Activated CD4-positive, CD25-positive, alpha-beta regulatory T cell treated with anti-CD3 and anti-CD28 coated beads, Interleukin-2, amount 50 U/mL, for 24 hours (primary cell): ENCODE data around the gene RIT2.

ENCODE experiments used
- ATAC-seq, 2 donors: fragments of 150-1000 bp; cut with Tn5 transposase; one replicate each; pipeline ENCODE4 v1.10.0; 2021; ENCODE audit warnings: mild to moderate bottlenecking in 1 of 2, moderate library complexity in 1 of 2

RIT2 gene

DNA sequence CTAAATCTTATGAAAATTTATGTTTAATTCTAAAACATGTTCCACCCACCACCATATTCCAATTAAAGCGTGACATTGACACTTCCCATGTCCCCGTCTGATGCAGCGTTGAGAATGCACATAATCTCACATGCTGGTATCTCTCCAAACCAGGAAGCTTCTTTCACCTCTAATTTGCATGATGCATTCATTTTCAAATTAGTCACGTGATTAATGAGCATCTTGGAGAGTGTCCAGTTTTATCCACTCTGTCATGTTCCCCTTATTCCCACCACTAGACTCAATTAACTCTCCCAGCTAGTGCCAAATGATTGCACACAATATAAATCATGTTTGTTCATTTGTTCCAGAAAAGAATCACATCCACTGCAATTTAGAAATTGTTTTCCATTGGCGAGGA, 105.8 kb downstream of the RIT2 start:
- no peak for ATAC-seq

DNA sequence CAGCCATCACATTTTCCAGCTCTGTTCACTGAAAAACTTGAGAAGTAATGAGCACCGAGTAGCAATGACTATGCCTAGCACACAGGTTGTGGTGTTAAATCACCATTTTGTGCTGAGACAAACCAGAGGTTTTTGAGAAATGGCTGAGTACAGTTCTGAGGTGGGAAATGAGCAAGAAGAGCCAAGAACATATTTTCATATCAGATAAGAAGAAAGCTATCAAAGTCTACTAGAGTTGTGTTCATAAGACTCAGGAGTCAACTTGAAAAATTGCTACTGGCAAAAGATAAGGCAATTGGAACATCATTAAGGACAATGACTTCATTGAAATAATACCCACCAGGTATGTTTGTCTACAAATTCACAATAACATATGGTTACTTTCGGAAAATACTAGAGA, 108.1 kb downstream of the RIT2 start:
- no peak for ATAC-seq

DNA sequence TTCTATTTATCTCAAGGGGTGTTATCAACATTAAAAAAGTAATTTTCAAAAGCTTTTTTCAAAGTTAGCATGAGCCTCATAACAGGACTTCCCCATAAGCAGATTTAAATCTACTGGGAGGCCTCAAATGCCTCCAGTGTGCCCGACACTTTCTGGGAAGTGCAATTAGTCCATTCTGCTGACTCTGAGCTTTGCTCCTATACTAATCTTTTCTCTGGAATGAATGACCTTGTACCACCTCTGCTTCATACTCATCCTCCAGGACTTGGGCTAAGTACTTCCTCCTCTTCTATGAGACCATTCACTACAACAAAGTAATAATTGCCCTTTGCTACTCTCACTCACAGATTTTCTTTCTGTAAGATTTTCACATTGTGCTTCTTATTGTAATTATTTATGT, 111.1 kb downstream of the RIT2 start:
- ATAC-seq: no peak

DNA sequence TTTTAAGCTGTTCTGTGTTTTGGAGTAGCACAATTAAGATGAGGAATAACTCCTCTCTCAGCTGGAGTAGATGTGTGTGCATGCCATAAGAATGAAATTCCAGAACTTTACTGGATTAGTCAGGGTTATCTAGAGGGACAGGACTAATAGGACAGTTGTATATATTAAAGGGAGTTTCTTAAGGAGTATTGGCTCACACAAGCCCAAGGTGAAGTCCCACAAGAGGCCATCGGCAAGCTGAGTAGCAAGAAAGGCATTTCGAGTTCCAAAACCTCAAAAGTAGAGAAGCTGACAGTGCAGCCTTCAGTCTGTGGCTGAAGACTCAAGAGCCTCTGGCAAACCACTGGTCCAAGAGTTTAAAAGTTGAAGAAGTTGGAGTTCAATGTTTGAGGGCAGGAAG, 113.7 kb downstream of the RIT2 start:
- ATAC-seq: no peak

DNA sequence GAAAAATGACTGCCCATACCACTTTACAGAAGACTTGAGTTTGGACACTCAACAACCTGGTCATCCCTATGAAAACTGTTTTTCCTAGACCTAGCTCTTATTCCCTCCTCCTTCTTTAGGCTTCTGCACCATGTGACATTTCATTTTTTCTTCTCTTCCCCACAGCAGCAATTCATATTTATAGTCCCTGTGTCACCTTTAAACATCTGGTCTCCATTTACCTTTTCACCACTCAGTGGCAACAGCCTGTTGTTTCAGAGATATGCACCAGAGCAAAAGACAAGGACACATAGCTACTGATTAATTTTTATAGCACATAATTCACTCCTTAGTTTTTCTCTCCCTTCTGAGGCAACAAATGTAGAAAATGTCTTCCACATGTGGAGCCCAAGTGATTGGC, 118.7 kb downstream of the RIT2 start:
- ATAC-seq: no peak

DNA sequence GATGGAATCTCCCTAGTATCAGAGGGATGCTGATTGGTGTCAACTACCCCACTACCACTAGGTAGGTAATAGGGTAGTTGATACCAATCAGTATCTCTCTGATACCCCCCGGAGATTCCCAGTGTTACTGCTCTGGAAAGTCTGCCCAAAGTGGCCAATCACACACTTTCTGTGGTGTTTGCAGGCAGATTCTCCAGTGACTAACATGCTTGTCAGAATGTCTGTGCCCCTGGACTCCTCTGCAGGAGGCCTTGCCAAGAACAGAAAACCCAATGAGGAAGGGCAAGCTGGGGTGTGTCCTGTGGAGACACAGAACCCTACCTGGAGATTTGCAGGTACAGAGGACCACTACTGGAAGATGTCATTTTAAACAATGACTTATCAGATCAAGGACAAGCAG, 135.1 kb downstream of the RIT2 start:
- no peak for ATAC-seq

DNA sequence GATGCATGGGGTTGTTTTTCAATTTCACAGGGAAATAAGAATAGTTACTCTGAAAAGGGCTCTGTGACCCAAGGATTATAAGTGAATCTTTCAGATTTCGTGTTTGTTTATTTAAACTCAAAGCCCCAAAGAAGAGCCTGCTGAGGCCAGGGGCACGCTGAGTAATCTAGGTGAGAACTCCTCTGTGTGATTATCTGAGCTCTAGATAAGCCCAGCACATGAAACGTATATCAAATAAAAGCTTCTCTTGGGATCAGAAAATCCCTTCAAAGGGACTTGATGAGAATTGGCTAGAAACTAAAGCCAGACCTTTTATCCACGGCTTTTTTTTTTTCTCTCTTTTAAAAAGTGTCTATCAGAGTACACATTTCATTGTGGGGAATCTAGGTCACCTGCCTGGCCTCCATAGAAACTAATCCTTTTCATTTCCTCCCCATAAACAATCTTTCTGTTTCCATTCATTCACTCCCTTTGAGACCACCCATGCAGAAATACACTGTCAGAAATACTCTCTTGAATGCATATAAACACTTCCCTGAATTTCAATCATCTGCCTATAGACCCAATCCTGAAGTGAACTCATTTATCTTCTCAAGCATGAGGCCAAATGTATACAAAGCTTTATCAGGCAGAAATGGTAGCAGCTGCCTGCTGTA, 137.4 kb downstream of the RIT2 start:
- no peak for ATAC-seq

DNA sequence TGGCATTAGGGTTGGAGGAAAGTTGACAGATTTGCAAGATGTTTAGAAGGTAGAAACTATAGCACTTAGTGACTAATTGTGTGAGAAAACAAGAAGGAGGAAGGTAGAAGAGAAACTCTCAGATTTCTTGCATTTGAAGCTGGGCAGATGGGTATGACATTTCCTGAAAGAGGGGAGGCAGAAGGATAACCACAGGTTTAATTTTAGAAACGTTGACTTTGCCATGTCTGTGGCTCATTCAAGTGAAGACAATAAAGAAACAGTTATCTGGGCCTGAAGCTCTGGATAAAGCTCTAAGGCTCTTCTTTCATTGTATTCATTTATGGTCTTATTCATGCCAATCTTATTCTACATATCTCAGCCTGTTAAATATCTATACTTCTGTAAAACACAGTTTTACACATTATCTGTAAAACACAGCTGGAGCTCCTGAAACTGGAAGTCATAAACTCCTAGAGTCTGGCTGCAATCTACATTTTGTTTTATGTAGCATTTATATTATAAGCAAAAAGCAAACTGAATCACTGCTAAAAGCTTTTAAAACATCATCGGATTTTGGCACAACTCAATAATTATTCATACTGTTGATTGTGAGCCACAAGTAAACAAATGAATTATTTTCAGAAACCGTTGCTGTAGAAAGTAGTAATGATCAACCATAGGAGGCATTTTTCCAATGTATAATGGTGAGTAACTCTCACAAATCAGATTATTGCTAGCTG, 138.5 kb downstream of the RIT2 start:
- no peak for ATAC-seq

DNA sequence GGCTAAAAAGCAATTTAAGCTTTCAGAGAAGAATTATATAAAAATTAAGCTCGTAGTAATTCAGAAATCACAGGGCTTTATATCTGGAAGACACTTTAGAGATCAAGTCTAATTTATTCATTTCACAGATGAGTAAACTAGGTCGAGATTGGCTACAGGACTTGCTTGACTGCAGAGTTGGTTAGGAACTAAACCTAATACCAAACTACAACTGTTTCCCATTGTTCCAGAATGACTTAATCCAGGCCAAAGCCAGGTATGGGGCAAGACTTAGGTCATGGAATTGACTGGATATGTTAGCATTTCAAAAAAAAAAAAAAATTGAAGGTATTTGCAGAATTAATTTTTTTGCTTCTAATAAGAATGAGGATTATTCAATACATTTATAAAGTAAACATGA, 146.1 kb downstream of the RIT2 start:
- ATAC-seq: no peak

DNA sequence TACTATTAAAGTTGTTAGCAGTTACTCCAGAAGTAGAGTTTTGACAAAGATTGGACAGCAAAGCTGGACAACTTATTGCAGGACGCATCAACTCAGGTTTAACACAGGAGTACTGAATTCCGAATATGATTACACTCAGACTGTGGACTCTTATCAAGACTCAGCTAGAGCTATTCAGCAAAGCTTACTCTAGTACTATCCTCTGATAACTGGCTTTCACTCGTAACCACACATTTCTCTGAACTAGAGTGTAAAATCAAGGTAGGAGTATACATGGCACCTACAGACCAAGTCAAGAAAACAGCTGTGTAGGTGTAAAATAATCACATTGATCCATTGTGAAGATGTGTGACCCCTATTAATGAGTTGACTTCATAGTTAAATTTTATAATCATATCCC, 154.2 kb downstream of the RIT2 start:
- no peak for ATAC-seq

DNA sequence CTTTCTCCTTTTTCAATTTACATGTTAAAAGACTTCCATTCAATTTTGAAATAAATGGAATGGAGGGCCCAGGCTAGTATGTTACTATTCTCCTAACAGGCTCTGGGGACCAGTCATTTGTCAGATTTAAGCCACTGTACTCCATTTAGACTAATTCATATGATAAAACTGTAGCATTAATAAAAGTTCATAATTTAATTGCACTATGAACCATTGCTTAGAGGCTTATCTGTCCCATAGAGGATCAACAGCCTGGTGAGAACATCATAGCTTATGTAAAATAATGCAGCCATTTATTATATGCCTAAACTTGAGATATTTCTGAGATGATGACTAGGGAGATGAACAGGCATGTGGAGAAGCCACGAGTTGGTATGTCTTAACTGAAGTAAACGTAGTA, 156.0 kb downstream of the RIT2 start:
- ATAC-seq: no peak

DNA sequence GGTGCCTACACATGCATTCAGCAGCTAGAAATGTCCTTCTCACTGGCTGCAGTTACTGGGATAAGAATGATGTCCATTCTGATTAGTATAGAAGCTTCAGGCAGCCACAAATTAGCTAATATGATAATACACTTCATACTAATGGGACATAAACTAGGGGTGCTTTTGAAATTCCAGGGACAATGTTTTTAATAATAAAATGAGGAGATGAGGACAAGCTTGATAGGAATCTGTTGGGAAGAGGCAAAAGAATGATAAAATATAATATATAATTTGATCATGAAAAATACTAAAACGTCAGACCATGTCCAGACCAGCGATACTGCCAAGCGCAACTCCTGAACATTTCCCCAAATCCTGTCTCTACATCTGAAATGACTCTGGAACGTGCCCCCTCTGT, 157.1 kb downstream of the RIT2 start:
- no peak for ATAC-seq

DNA sequence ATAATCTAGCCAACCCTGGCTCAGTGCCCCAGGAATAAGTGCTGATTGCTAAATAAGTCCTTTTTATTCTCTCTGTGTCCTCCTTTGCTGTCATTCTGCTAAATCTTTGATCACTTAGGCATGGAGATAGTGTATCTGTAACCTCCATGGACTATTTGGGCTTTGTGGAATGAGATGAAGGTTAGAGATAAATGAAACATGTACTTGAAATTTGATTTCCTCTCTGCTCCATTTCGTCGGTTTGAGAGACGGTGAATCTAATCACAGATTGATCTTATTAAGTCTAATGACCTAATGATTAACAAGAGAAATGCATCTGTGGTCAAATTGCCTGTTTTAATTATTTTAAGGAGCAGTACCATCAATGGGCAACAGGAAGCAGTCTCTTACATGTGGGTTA, 159.2 kb downstream of the RIT2 start:
- ATAC-seq: no peak

DNA sequence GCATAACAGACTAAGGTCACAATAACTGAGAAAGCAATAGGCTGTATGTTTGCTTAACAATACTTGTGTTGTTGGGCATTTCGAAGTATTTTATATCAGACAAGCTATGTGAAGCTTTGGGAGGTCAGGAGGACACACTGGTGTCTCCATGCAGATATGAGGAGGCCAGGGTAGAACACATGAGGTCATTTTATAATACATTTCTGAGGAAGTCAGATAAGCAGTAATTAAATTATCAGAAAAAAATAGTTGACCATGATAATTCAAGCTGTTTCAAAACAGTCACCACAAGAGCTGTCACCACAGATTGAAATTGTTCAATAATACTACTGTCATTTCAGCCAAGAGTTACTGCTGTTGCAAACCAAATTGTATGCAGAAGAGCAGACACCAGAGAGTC, 160.6 kb downstream of the RIT2 start:
- ATAC-seq: no peak

DNA sequence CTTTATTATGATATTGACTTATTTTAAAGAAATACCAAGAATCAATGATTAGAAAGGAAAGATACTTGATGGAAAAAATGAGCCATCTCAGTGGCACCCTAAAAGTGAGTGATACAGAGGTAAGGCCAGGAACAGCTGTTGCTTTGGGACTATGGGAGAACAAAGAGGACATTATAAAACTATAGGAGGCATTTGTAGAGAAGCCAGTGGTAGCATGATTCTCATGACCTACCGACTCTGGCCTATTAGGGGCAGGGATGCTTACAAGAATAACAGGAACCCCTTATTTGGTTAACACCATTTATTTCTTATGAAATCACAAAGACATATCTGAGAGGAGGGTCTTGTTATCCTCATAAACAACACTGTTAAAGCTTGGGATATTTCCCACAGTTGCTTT, 162.2 kb downstream of the RIT2 start:
- no peak for ATAC-seq

DNA sequence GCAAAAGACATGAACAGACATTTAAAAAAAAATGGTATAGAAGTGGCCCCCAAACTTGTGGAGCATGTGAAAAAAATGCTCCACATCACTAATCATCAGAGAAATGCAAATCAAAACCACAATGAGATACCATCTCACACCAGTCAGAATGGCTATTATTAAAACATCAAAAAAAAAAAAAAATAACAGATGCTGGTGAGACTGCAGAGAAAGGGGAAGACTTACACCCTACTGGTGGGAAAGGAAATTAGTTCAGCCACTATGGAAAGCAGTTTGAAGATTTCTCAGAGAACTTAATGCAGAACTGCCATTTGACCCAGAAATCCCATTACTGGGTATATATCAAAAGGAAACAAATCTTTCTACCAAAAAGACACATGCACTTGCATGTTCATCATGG, 164.8 kb downstream of the RIT2 start:
- ATAC-seq: no peak

DNA sequence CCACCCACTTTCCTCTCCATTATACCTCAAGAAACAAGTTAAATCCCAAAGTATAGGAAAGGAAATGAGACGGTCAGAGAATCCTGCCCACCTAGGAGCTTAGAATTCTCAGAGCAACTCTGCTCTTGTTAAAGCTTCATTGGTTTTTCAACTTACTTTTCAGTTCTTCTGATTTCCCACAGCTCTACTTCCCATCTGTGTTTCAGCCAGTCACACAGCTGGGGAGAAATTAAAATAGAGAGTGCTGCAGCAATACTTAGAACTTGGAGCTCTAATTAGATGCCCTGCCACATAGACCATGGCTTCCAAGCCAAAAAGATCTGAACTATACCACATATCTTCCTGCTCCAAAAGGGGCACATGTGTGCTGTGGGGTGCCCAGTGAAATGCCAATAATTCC, 166.7 kb downstream of the RIT2 start:
- no peak for ATAC-seq

DNA sequence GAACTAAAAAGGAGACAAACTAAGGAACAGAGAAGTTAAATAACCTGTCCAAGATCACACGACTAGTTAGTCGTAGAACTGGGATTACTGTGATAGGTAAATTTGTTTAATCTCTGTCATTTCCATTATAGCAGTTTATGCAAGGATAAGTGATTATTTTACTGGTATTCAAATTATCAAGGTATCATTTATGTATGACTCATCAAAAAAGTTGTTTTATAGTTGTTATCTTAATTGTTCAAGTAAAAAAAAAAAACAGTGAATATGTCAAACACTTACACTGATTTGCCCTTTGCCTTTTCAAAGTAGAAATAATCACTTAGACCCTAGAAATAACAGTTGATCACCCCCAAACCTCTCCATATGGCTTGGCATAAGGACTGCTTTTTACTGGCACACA, 173.6 kb downstream of the RIT2 start:
- ATAC-seq: no peak

DNA sequence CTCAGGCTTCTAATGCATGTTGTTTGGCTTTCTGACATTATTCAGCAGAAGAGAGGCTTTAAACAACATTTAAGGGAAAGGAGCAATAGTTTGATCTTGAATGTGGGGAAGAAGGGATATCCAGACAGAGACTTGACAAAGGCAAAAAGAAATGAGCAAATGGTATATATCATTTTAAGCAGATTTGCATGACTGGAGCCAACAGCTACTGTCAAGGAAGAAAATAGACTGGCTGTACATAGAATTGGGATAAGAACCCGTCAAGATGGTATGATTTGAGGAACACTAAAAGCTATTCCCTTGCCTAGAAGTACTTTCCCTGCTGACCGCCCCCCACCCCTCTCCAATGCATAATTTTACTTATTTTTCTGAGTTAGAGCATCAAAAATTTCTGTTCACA, 174.5 kb downstream of the RIT2 start:
- no peak for ATAC-seq

DNA sequence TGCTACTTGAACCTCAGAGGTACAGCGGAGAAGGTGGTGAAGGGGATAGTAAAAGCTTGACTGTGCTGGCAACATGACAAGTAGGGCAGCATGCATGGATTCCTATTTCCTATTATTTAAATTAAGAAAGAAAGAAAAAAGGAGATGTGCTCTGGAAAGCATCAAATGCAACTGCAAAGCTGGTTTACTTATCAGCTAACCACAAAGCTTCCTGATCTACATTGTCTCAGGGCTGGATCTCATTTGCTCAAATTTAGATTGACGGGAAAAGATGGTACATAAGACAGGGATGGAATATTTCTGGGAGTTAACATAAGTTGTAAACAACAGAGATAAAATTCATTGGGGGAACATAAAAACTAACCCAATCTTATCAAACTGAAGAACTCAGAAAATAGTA, 178.0 kb downstream of the RIT2 start:
- ATAC-seq: no peak

DNA sequence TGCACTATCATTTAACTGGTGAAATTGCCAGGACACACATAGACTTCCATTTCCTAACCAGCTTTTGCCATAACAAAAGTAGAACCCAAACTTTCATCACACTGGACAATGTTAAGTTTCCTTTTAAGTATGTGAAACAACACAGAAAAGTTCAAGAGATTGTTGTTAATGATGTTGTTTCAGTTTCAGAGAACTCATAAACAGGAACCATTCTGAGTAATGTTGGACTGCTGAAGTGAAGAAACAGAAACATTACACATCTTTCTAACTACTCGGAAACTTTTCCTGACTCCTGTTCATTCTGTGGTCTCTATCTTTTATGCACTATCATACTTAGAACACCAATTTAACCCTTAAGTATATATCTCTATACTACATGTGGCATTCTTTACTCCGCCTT, 179.2 kb downstream of the RIT2 start:
- ATAC-seq: no peak

DNA sequence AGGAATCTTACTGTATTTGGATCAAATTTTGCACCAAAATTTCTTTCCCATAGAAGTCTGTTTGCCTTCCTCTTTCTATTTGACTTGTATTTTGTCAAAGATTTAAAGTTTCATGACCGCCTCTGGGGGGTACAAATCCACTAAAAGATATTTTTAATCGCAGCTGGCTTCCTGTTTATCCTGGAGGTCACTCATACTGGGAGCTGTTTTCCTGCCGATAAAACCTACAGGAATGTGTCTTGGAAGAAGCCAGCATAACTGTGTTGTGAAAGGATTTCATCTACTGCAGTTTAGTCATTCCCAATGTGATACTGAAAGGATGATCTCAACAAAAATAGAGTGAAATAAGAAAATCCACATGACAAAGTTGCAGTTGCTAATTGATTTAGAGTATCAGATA, 184.0 kb downstream of the RIT2 start:
- ATAC-seq: no peak

DNA sequence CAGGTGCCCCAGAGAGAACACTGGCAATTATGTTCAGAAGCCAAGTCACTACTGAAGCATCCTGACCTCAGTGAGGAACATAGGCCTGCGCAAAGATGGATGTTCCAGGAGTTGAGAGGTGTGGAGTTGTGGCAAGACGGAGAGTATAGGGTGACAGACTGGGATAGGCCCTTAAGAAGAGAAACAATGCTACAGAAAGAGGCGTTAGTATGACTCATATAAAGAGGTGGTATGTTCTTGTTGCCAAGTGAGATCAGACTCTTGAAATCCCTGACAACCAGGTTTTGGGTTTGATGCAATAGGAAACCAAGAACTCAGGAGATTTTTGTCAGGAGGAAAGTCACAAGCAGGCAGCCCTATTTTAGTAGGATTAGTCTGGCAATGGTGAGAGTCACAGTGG, 185.6 kb downstream of the RIT2 start:
- ATAC-seq: no peak

DNA sequence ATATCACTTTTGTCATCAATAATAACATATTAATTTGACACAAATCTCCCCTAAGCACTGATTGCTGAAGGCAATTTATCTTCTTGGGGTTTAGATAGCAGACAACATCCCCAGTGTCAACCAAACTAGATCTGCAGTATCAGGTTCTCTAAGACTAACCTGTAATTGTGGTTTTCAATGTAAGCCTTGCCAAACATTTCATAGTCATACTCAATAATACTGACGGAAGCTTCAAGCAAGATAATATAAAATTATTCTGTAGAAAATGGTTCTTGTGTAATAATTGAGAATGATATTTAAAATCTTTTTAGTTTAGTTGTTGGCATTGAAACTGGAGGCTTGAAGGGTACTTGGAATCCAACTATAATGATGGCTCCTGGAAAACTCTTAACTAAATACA, 186.3 kb downstream of the RIT2 start:
- no peak for ATAC-seq

DNA sequence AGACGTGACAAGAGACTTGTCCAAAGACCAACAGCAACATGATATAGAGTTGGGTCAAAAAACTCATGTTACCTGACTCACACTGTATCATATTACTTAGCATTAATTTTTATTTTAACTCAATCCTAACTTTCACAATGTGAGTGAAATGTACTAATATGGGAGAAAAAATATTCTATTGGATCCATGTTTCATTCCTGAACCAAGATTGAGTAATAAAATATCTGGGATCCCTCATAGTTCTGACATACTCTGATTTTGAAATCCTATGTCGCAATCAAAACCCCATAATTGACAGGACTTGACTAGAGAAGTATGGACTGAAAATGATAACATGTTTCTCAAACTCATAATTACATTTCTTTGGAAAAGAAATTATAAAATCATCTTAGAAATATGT, 190.4 kb downstream of the RIT2 start:
- ATAC-seq: no peak
